Embryonic facial prominence (tissue), 1 donor: ENCODE results near the gene OPCML.

Source experiments
- DNase-seq: peaks from one replicate; pipeline ENCODE4 v3.0.0-alpha.2; 2016; ENCODE audit errors: extremely low spot score

The OPCML gene

DNA sequence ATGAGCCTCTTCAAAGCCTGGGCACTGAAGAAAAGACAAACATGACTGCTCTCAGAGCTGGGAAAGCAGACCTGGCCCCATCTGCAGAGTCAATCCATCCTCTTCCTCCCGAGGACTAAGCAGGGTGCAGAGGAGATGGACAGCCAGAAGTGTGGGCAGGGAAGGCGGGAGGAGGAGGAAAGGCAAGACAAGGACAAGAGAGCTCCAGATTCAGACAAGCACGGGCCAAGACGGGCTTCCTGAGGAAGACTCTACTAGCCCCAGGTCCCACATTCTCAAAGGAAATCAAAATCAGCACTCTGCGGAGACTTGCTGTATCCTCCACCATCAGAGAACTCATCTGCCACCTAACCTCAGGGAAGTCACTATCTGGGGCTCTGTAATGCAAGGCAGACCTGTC, 28.5 kb downstream of the OPCML start:
- no peak for DNase-seq

DNA sequence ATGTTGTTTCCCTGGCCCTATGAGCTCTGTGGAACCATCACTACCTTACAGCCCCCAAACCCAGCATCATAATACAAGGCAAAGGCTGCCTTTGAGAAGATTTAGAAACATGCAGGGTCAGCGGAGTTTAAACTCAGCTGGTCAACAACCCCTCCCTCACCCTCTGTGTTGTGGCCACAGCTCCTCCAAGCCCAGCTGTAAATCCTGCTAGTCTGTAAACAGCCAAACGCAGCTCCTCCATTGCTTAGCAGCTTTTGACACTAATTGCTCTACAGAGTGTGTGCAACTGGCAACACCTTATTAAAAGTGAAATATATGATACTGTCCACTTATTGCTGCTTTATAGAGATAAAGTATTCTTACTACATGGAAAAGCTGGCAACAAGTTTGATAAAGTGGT, 29.1 kb downstream of the OPCML start:
- no peak for DNase-seq

DNA sequence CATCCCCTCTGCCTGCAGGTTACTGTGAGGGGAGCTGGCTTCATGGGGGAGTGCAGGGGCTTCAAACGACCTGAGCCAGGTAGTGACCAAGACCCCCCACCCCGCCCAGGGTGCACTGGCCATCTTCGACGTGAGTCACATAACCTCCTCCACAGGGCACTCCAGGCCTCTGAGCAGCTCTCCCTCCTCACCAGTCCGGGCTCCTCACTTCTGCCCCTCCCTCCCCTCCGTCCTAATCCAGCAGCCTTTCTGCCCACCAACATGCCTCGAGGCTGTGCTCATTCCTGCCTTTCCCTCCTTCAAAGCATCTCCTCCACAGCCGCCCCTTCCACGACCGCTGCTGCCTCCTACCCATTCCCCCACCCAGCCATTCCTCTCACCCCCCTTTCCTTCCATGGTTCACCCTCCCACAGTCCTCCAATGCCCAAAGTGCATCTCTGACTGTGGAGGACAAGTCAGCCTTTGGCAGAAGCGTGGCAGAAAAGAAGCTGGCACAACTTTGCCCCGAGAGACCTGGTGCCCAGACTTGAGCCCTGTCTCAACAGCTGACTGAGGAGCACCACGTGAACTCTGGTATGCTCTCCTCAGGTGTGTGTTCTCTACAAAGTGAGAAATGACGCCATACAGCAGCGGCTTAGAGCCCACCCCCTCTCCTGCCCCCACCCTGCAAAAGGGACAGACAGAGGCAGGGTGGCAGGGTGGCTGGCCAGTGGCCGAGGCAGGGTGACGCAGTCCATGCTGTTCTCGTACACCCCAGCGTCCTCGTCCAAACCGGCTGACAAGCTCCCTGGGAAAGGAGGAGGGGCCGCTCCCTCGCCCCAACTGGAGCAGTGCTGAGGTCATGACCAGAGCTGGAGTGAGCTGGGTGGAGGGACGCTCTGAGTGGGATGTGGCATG, 30.4 kb downstream of the OPCML start:
- DNase-seq, result no peak

DNA sequence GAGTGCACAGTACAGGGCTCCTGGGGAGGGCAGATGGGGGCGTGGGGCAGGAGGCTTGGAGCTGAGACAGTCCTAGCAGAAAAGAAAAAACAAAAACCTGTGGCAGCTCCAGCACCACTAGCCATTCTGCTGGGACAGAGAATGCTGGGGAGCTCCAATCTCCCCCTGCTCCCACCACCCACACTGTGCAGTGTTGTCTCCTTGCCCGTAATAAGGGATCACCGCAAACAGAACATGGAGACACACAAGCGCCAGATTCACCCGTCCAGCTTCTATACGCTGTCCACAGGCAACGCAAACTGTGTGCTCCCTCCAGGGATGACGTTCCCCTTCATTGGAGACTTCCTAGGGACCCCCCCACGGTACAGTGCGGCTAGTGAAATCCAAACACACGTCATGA, 31.4 kb downstream of the OPCML start:
- DNase-seq, result no peak

DNA sequence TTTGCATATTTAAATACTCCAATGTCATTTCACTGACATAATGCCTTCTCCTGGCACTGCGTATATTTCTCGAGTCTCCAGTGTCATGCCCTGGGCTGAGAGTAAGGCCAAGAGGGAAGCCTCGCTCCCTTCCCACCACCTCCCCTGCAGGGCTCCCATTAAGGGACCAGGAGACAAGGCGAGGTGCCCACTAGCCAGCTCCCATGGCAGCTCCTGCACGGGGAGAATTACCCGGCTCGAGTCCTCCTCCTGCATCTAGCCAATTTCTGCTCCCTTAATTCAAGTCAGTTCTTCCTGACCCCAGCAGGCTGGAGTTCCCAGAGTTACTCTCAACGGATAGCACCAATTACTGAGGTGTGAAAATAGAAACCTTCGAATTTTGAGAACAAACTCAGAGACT, 31.9 kb downstream of the OPCML start:
- no peak for DNase-seq

DNA sequence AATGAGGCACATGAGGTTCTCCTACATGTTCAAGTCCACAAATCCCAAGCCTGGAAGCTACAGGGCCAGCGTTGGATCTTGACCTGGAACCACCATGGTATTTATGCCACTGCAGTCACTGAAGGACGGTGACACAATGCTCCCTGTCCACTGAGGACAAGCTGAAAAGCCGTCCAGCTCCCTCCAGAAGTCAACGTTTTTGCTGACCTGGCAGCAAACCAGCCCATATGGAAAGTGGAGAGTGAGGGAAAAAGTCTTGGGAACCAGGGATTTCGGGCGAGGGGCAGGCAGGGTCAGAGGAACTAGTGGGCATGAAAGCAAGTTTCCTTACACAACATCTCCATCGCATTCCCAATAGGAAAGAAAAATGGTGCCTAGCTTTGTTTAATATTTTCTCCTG, 33.3 kb downstream of the OPCML start:
- no peak for DNase-seq

DNA sequence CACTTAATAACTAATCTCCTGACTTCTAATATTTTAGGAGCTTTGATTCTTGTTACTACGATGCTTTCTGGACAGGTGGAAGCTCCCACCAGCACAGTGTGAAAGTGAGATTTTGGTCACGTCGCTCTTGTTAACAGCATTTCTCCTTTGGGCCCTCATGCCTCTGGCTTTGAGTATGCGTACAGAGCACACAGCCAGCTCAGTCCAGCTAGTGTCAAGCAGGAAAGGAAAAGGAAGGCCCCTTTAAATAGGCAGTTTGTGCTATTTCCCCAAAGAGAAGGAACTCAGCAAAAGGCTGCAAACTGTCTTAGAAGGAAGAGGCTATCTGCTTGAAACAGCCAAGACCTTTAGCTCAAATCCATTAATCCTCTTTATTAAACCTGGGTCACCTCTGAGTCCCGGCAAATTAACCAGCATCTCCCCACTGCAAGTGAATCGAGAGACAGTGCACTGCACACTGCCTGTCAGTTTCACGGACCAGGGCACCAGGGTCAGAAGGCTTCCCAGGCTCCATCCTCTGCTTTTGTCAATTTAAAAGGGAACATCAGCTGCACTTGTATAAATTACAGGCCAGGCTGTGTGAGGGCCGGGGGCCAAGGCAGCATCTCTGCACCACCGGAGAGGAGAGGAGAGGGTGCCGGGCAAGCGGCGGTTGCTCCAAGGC, 34.7 kb downstream of the OPCML start:
- no peak for DNase-seq

DNA sequence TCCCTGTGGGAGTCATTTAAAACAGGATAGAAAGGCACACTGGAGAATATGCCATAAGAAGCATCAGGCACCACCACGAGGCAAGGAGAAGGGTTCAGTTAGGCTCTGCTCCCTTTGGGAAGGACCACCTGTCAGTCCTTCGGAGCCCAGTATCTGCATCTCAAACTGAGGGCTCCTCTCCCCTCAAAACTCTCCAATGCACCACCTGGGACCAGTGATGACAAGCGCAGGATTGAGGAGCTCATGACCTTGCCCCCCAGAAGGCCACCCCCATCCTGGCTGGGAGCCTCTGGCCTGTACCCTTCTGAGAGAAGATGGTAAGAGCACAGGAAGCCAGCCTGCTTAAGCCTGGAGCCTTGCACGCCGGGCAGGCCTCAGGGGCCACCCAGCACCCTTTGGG, 39.4 kb downstream of the OPCML start:
- DNase-seq, result no peak

DNA sequence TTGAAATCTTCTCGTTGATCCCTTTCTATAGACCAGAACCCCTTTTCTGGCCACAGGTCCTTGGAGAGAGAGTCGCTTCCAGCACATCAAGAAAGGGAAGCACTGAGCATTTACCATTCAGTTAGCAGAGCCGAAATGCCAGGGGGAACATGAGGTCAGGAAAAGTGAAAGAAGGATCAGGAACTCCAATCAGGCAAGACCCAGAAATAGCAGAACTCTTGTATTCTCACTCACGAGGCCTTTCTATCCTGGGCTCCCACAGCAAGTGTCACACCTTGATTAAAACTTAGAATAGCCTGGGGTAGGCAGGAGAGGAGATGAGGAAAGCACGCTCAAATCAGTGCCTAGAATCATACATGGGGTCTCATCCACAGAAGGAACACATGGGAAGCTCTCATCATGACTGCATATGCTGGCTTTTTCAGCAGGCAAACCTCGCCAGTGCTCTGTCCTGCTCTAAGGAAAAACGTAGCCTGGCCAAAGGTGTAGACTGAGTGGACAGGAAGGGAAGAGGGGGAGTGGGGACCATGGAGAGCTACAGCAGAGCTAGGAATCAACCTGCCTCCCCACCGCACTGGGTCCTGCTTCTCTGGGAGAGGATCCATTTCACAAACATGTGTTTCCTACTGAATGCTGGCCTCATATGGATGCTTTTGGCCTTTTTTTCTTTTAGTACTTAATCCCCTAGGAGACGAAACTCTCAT, 40.5 kb downstream of the OPCML start:
- no peak for DNase-seq

DNA sequence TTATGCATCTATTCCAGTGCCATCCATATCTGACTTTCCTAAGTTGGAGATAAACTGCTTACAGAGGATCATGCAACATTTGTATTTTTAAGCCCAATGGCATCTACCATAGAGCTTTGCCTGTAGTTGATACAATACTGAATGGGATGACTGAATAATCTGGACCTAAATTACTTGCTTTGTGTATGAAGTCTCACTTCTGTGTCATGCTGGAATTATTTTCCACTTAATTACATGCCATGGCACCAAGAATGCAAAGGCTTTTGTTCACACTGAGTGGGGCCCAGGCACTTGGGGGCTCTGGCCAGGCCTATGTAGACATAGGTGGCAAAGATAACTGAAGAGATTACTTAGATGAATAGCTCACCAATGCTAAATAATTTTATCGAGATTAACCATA, 51.6 kb downstream of the OPCML start:
- DNase-seq, result no peak

DNA sequence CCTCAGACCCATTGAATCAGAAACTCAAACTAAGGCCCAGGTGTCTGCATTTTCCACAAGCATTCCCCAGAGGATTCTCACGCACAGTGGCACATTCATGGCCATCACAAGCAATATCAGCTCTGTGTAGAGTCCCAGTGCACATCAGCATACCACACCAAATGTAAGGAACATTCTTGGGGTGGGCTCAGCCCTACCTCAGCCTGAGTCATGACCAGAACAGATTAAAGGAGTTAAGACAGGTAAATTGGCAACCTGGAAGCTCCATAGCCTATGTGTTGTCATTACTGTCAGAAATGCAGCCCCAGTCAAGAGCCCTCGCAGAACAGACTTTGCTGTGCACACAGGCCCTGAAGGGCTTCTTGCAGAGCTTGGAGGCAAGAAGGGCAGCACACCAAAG, 53.1 kb downstream of the OPCML start:
- DNase-seq, result no peak

DNA sequence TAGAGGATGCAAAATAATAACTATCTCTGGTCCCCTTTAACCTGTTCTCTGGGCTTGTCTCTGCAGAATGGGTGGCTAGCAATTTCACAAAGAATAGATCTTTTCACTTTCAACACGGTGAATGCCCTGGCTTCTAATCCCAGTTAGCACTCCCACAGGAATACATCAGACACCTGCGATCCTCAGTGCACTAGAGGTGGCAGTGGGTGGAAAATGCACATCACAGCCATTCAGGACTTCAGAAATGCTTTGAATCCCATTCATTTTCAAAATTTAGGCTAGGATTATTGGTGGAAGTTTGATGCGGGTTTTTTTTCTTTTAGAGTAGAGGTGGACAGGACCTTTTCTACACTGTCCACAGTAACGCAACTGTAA, 55.1 kb downstream of the OPCML start:
- no peak for DNase-seq

DNA sequence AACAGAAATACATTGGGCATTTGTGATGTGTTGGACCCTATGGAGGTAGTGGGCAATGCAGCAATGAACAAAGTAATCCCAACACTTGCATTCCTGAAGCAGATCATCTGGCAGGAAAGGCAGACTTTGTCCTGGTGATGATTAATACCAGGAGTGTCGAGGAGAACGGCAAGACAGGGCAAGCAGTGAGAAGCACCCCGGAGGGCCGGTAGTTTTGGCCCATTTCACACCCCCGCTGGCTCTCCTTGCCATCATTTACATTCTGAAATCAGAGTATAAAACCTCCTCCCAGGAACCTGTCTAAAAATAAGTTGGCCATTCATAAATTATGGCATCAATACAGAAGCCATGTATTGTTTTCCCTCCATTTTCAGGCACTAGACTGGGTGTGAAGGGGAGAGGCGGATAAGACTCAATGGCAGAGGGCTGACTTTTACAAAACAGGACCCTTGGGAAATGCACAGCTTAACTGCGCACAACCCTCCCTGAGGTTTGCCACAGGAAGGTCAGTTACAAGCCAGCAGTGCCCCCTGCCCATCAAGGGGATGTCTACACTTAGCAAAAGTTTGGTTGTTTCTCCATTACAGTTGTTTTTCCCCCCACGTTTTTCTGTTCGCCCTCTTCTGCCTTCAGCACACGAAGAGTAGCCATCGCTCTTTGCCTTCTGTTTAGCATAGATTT, 55.6 kb downstream of the OPCML start:
- DNase-seq, result no peak

DNA sequence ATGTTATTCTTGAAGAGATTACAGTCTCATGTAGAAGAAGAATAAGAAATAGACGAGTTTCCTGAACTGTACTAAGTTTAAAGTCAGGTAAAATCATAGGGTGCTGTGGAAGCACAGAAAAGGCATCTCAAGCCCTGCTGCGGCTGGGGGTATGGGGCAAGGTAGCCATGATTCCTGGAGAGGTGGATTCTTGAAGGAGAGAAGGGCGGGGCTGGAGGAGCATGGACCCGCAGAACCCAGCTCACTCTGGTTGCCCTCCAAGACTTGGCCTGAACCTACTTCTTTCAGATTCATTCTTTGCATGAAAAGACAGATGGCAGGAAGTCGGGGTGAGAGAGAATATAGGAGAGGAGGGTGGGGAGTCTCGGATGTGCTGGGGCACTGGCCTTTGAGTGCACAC, 57.8 kb downstream of the OPCML start:
- DNase-seq, result no peak

DNA sequence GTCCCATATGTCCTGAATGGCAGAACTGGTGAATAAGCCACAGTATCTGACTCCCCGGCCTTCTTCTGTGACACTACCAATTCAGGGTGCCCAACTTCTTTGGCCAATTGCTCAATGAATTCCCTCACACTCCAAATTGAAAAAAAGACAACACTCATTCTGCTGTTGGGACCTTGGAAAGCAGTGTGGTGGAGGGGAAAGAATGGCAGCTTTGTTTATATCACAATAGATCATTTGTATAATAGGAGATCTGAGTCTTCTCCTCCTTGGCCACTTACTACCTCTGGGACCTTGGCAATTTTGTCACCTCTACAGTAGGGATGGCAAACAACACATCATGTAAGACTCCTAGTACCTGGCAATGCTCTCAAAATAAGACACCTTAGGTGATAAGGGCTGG, 64.6 kb downstream of the OPCML start:
- no peak for DNase-seq

DNA sequence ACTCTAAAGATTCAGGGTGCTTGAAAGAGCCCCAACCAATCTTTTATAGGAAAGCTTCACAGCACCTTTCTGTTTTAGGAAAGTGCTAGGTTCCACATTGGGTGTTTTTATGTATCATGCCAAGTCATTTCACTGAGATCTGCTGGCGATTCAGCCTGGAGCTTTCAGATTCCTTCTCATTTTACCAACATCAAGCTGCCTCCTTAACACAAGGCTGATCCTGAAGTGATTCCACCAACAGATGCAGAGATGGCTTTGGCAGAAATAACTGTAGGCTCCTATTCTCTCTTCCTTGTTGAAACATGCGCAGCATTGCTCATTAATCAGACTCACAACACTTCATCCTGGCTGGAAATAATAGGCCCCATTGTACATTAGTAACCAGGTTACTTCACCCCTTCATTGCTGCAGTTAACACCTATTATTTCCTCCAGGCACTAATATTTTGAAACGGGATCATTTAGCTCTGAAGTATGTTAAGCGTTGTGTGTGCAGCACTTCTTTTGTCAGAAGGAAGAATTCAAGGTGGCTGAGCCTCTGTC, 89.0 kb downstream of the OPCML start:
- DNase-seq, result no peak

DNA sequence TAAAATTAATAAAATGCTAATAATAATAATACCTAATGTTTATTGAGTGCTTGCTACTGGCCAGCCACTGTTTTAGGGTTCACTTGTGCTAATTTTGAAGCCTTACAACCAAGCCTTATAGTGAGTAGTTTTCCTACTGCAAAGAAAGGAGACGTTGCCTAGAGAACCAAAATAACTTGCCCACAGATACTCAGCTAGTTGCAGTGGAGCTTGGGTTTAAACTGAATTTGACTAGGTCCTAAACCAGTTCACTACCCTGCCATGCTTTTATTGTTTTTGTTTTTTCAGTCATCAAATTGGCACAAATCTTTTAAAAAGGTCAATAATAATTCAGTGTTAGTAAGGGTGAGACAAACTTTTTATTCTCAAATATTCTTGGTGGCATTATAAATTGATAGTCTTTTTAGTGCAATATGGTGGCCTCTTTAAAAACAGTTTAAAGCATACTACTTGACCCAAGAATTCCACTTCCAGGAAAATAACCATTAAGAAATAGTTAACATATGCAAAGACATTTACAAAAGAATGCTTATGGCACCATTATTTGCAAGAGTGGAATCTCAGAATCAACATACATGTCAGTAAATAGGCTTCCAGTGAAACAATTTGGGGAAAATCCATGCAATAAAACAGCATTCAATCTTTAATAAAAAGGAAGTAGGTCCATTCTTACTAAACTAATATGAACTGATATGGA, 90.2 kb downstream of the OPCML start:
- no peak for DNase-seq

DNA sequence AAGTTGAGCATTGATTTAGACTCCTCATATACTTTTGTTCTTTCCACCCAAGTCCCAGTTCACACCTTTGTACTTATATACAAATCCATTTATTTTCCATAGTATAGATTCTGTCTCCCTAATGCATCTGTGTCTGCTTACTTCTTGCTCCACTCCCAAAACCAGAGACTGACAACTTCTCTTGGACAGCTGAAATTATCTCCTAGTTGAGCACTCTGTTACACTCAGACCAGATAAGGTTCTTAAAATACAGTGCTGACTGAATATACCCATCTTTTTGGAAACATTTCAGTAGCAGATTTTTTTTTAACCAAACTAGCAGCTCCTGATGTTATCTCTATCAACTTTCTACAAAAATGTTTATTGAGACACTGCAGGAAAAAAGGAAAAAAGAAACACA, 106.3 kb downstream of the OPCML start:
- DNase-seq, result no peak

DNA sequence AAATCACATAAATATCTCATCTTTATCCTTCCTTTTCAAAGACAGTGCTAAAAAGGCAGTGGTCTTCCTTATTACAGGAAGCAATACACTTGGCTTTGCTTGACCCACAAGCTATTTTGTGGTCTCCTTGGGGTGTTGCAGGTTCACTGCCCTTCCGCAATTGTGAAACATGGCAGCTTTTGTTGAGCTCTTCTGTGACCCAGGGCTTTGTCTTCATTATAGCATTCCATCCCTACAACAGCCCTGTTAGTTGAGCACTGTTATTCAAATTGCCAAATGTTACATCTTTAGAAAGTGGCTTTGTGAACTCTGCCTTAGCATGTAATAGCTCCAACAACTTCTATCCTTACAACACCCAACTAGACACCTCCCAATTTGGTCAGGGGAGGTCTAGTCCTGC, 107.1 kb downstream of the OPCML start:
- no peak for DNase-seq

DNA sequence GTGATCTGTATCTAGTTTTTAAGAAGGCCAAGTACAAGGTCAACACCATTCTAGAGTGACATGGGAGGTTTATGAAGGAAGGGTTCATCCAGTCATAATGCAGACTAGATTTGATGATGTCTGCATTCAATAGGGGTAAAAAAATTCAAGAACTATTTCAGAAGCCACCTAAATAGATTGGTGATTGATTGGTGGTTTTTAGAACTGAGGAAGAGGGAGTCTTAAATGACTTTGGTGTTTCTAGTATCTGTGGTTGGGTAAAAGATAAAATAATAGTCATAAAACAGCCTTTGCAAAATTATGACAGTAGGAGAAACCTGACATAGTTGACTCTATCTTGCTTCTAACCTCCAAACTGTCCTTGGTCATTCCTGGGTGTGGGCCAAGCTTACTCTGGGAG, 114.1 kb downstream of the OPCML start:
- DNase-seq, result no peak

DNA sequence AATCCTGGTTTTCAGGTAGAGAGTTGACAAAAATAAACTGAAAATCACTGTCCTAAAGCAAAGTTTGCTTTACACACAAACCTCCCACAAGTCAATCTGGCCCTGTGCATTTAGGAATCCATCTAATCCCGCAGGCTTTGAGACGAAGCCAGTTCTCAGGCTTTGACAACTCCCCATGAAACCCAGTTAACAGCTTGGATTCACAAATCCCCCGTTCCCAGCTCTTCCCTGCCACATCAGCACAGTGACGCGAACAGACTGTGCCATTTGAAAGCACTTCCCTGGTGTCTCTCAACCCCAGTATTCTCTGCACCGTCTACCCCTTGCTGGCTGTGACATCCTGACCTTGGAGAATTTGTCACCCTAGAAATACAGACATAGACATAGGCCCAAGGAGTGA, 117.8 kb downstream of the OPCML start:
- DNase-seq, result no peak
